ENCODE results near the gene SULT1A2. TPM values are rescaled to one million over a fixed set of nuclear protein-coding genes. Genes with fewer than 3 reads are reported as not detected.

The SULT1A2 gene
- total RNA-seq, 1 experiment from 2014 or later = not detected

DNA sequence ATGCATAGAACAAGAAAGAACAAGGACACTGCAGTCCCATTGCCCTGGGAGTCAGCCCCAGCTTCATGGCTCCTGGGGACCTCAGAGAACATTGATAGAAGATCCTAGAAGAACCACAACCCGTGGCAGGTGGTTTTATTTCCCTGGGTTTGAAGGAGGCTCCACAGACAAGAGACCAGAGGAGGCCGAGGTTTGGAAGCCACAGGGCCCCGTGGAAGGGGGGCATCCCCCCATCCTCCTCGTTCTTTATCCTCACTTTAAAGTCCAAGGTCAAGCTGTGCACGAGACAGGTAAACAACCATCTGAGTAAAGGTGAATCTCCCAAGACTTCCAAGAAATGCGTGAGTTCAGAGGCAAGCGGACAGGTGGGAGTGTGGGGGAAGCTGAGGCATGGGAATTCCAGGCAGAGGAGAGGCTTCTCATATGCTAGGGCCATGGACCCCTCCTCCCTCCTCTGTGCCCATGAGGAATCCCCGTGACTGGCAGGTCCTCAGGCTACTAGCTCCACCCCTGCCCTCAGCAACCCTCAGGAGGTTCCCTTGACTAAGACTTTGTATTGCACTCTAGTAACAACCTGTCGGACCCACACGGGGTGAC lies 13.8 kb upstream of the SULT1A2 start:
- DNase-seq (ENCODE audit: low read depth, low spot score) (no peak), ATAC-seq (no peak)
- Histone ChIP-seq H3K4me3 (ENCODE audit: low read depth in 2 of 2, low read length in 2 of 2) (no peak overlapping the region), H3K36me3 (ENCODE audit: control insufficient read depth, insufficient read depth, low read length) (no peaks in the 10 kb centered on the region), H3K9me3 (ENCODE audit: control insufficient read depth, insufficient read depth, low read depth, low read length) (no peaks in the 10 kb centered on the region), H3K27ac (ENCODE audit: low read length) (no peak overlapping the region), H3K4me1 (ENCODE audit: control insufficient read depth, insufficient read depth, low read length) (no peaks in the 10 kb centered on the region; the same call in 1 of the 2 replicates), H3K27me3 (ENCODE audit: control insufficient read depth, insufficient read depth, low read length) (no peaks in the 10 kb centered on the region)
- POLR2A ChIA-PET = no interaction called here
- no TSS peak for BruUV-seq (replicated peaks)
- CTCF ChIA-PET = no interaction called here
- TF ChIP-seq, protein P1, sequence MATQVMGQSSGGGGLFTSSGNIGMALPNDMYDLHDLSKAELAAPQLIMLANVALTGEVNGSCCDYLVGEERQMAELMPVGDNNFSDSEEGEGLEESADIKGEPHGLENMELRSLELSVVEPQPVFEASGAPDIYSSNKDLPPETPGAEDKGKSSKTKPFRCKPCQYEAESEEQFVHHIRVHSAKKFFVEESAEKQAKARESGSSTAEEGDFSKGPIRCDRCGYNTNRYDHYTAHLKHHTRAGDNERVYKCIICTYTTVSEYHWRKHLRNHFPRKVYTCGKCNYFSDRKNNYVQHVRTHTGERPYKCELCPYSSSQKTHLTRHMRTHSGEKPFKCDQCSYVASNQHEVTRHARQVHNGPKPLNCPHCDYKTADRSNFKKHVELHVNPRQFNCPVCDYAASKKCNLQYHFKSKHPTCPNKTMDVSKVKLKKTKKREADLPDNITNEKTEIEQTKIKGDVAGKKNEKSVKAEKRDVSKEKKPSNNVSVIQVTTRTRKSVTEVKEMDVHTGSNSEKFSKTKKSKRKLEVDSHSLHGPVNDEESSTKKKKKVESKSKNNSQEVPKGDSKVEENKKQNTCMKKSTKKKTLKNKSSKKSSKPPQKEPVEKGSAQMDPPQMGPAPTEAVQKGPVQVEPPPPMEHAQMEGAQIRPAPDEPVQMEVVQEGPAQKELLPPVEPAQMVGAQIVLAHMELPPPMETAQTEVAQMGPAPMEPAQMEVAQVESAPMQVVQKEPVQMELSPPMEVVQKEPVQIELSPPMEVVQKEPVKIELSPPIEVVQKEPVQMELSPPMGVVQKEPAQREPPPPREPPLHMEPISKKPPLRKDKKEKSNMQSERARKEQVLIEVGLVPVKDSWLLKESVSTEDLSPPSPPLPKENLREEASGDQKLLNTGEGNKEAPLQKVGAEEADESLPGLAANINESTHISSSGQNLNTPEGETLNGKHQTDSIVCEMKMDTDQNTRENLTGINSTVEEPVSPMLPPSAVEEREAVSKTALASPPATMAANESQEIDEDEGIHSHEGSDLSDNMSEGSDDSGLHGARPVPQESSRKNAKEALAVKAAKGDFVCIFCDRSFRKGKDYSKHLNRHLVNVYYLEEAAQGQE (IDR thresholded peaks at IDR 0.05; ENCODE audit: insufficient read depth in 1 of 2, low read depth in 2 of 2, low read length in 1 of 2) = no peak
- TF ChIP-seq SIN3A (IDR thresholded peaks at IDR 0.05; ENCODE audit: borderline replicate concordance, insufficient read depth, low read depth, low read length) (no peak), POLR2AphosphoS5 (IDR thresholded peaks at IDR 0.05; ENCODE audit: low read depth, low read length) (no peak), TCF7L2 (IDR thresholded peaks at IDR 0.05; ENCODE audit: low read depth, low read length) (no peak)
- TF ChIP-seq, protein P2, sequence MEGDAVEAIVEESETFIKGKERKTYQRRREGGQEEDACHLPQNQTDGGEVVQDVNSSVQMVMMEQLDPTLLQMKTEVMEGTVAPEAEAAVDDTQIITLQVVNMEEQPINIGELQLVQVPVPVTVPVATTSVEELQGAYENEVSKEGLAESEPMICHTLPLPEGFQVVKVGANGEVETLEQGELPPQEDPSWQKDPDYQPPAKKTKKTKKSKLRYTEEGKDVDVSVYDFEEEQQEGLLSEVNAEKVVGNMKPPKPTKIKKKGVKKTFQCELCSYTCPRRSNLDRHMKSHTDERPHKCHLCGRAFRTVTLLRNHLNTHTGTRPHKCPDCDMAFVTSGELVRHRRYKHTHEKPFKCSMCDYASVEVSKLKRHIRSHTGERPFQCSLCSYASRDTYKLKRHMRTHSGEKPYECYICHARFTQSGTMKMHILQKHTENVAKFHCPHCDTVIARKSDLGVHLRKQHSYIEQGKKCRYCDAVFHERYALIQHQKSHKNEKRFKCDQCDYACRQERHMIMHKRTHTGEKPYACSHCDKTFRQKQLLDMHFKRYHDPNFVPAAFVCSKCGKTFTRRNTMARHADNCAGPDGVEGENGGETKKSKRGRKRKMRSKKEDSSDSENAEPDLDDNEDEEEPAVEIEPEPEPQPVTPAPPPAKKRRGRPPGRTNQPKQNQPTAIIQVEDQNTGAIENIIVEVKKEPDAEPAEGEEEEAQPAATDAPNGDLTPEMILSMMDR (IDR thresholded peaks at IDR 0.05) = no peak
- intact Hi-C loops (cut with micrococcal nuclease; ENCODE audit: unreplicated experiment) = no loop called here
- in situ Hi-C loops (cut with HindIII; ENCODE audit: low pct_unique_long_range_greater_than_20kb, low sequenced_read_pairs) = no loop called here

DNA sequence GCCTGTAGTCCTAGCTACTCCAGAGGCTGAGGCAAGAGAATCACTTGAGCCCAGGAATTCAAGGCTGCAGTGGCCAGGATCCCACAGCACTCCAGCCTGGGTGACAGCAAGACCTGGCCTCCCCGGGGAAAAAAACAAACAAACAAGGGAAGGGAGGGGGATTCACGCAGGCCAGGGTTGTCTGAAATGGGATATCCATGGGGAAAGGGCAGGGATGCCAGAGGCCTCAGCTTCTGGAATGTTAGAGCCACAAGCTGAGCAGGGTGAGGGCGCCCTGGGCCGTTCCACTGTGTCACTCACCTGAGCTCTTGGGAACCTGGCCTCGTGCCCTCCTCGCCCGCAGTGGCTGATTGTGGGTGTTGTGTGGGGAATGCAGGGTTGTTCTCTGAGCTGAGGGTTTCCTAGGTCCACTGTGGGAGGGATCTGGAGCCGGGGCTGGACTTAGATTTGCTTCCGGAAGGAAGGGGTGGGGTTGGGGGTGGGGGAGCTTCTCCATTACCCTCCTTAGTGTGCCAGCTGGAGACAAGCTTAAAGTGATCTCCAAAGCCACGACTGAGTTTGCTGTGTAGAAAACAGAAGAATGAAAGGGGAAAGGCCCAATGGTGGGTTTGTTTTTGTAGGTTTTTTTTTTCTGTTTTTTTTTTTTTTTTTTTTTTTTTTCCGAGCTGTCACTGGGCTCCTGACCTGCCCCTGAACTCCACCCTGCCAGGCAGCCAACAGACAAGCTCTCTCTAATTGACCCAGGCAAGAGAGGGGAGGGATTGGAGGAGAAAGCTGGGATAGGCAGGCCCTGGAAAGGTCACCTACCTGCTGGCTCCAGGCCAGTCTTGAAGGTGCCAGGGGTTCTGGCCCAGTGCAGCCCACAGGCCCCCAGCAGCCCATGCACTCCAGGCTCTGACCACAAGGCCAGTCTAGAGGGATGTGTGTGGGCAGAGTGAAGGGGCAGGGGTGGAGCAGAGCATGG lies 13.1 kb upstream of the SULT1A2 start, which contains the start of gene SULT1A1:
Gene SULT1A1 (minus strand): TSS at position 414 of the 964 bp plus-strand sequence. CDS start 1,189 bp downstream, outside the sequence.
- ATAC-seq = no peak
- CTCF ChIA-PET = interaction anchor here (0.6 kb wide), 1 partner anchor 16 kb away, joined by 5 read pairs; no protein-coding TSS in a partner anchor
- intact Hi-C loops (cut with micrococcal nuclease; ENCODE audit: unreplicated experiment) = no loop called here
- no TSS peak for BruUV-seq (replicated peaks)
- TF ChIP-seq TCF7L2 (IDR thresholded peaks at IDR 0.05; ENCODE audit: low read depth, low read length) = no peak
- TF ChIP-seq, protein P2 (IDR thresholded peaks at IDR 0.05) = no peak
- no peak for TF ChIP-seq SIN3A (IDR thresholded peaks at IDR 0.05; ENCODE audit: borderline replicate concordance, insufficient read depth, low read depth, low read length)
- no peak for TF ChIP-seq POLR2AphosphoS5 (IDR thresholded peaks at IDR 0.05; ENCODE audit: low read depth, low read length)
- TF ChIP-seq, protein P1 (IDR thresholded peaks at IDR 0.05; ENCODE audit: insufficient read depth in 1 of 2, low read depth in 2 of 2, low read length in 1 of 2) = no peak
- no peak for DNase-seq (ENCODE audit: low read depth, low spot score)
- POLR2A ChIA-PET = interaction anchor here (0.6 to 0.7 kb wide), 2 partner anchors 67 to 126 kb away, joined by 17 to 21 read pairs; no protein-coding TSS in a partner anchor
- Histone ChIP-seq H3K27ac (ENCODE audit: low read length) (no peak within 1 kb of the TSS), H3K4me3 (ENCODE audit: low read depth in 2 of 2, low read length in 2 of 2) (no peak within 1 kb of the TSS), H3K27me3 (ENCODE audit: control insufficient read depth, insufficient read depth, low read length) (no peaks in the 10 kb centered on the region), H3K9me3 (ENCODE audit: control insufficient read depth, insufficient read depth, low read depth, low read length) (no peaks in the 10 kb centered on the region), H3K4me1 (ENCODE audit: control insufficient read depth, insufficient read depth, low read length) (no peaks in the 10 kb centered on the region; the same call in 1 of the 2 replicates), H3K36me3 (ENCODE audit: control insufficient read depth, insufficient read depth, low read length) (no peaks in the 10 kb centered on the region)
- in situ Hi-C loops (cut with HindIII; ENCODE audit: low pct_unique_long_range_greater_than_20kb, low sequenced_read_pairs) = no loop called here

All from Panc1 (cell line).